HL-60 (cell line): ENCODE measurements around the gene SULT2B1.

Experiments used
- DNase-seq, 2 experiments: peaks; one replicate each; pipeline ENCODE4 v3.0.0-alpha.2; 2010 to 2020; ENCODE audit warnings: low read depth in 1 of 2, low spot score in 1 of 2
- H3K27ac ChIP-seq: fragments of 250-450 bp; sonication (Bioruptor Pico); replicated peaks from 2 replicates; pipeline ENCODE4 v1.5.1; 2020; ENCODE audit warnings: mild to moderate bottlenecking, moderate library complexity
- H3K27me3 ChIP-seq: fragments of 250-450 bp; sonication (Bioruptor Pico); 2 replicates; pipeline ENCODE4 v1.5.1; 2021; ENCODE audit warnings: mild to moderate bottlenecking, moderate library complexity; ENCODE audit not compliant: insufficient read depth, poor library complexity, severe bottlenecking
- H3K4me3 ChIP-seq: replicated peaks from 2 replicates; pipeline ENCODE4 v1.5.1; 2011; ENCODE audit warnings: mild to moderate bottlenecking, control low read depth, low read length; ENCODE audit not compliant: insufficient read depth
- CTCF ChIP-seq: IDR thresholded peaks from one replicate; pipeline ENCODE4 v1.5.1; 2011; ENCODE audit warnings: low read length, control low read depth, inconsistent platforms; ENCODE audit not compliant: insufficient read depth
- GABPA ChIP-seq: IDR thresholded peaks from 2 replicates; pipeline ENCODE4 v1.6.1; 2012; ENCODE audit warnings: low read depth
- POLR2AphosphoS5 ChIP-seq: IDR thresholded peaks from 2 replicates; pipeline ENCODE4 v1.6.1; 2012; ENCODE audit warnings: low read depth
- REST ChIP-seq: IDR thresholded peaks from 2 replicates; pipeline ENCODE4 v1.6.1; 2012; ENCODE audit warnings: low read depth; ENCODE audit not compliant: insufficient replicate concordance
- SPI1 ChIP-seq: IDR thresholded peaks from 2 replicates; pipeline ENCODE4 v1.6.1; 2012; ENCODE audit warnings: low read depth, mild to moderate bottlenecking, borderline replicate concordance

SULT2B1 gene

GRCh38 chr19:48632692-48633147 lies 80.7 kb downstream of the SULT2B1 start:
- Histone ChIP-seq H3K4me3 (no peak overlapping the region), H3K27ac (no peak overlapping the region), H3K27me3 (no peaks in the 10 kb centered on the region)
- TF ChIP-seq SPI1 = no peak
- no peak for DNase-seq

- Histone ChIP-seq H3K4me3 (no peak overlapping the region; the same call in 1 of the 2 replicates), H3K27me3 (no peaks in the 10 kb centered on the region), H3K27ac (peak overlapping the region; percentile 67)
- TF ChIP-seq CTCF = no peak
- no peak for TF ChIP-seq SPI1
- no peak for TF ChIP-seq GABPA
- no peak; the same call in 1 of the 2 replicates for TF ChIP-seq POLR2AphosphoS5
- TF ChIP-seq REST = no peak
- no peak for DNase-seq
Measured at GRCh38 chr19:48633148-48634035, 81.4 kb downstream of the SULT2B1 start.

GRCh38 chr19:48634036-48634342 lies 82.0 kb downstream of the SULT2B1 start:
- peak overlapping the region; percentile 26 for H3K4me3 ChIP-seq
- peak overlapping the region; percentile 67 for H3K27ac ChIP-seq
- TF ChIP-seq SPI1 = no peak
- no peak for TF ChIP-seq CTCF
- TF ChIP-seq POLR2AphosphoS5 = no peak
- no peak for TF ChIP-seq GABPA
- TF ChIP-seq REST = no peak

GRCh38 chr19:48634424-48635262 lies 82.7 kb downstream of the SULT2B1 start:
- peak; percentile 93 to 97 for DNase-seq
- Histone ChIP-seq H3K27me3 (no peaks in the 10 kb centered on the region), H3K4me3 (peak overlapping the region; percentile 87), H3K27ac (peak overlapping the region; percentile 67)
- TF ChIP-seq REST (no peak), POLR2AphosphoS5 (peak; percentile 78), SPI1 (peak; percentile 15; the same call in 1 of the 2 replicates), GABPA (peak; percentile 5; the same call in 1 of the 2 replicates), CTCF (no peak)

More at GRCh38 chr19:48634036-48634342, 82.0 kb downstream of the SULT2B1 start:
- no peaks in the 10 kb centered on the region for H3K27me3 ChIP-seq
- no peak for DNase-seq
